Activated T-cell treated with anti-CD3 and anti-CD28 coated beads, Interleukin-2, amount 50 U/mL, for 72 hours (primary cell): ENCODE results near the gene ACACB. TPM values are rescaled to one million over a fixed set of nuclear protein-coding genes. Genes with fewer than 3 reads are reported as not detected.

Experiments
- ATAC-seq, 2 donors: fragments of 150-1000 bp; cut with Tn5 transposase; replicated peaks in 1 of 2; 2 replicates each; pipeline ENCODE4 v1.10.0; 2021; ENCODE audit warnings: moderate library complexity in 2 of 2, mild to moderate bottlenecking in 1 of 2
- DNase-seq, 2 donors: peaks; one replicate each; pipeline ENCODE4 v3.0.0; 2021 to 2022; ENCODE audit warnings: mixed read lengths in 1 of 2
- H3K27ac Mint-ChIP-seq: one replicate; pipeline ENCODE4 v1.8.0; 2022; ENCODE audit warnings: mild to moderate bottlenecking, moderate library complexity, mixed read lengths
- H3K27me3 Mint-ChIP-seq: one replicate; pipeline ENCODE4 v1.8.0; 2022; ENCODE audit warnings: low read depth, mixed read lengths
- H3K36me3 Mint-ChIP-seq, 2 donors: one replicate each; pipeline ENCODE4 v1.8.0; 2022; ENCODE audit warnings: mixed read lengths in 2 of 2, mild to moderate bottlenecking in 1 of 2; ENCODE audit not compliant: insufficient read depth in 2 of 2
- H3K4me1 Mint-ChIP-seq: one replicate; pipeline ENCODE4 v1.8.0; 2022; ENCODE audit warnings: low read depth, mixed read lengths
- H3K4me3 Mint-ChIP-seq, 2 donors: one replicate each; pipeline ENCODE4 v1.8.0; 2022; ENCODE audit warnings: mild to moderate bottlenecking in 2 of 2, mixed read lengths in 2 of 2, moderate library complexity in 2 of 2
- H3K9me3 Mint-ChIP-seq, 2 donors: one replicate each; pipeline ENCODE4 v1.8.0; 2022; ENCODE audit warnings: mixed read lengths in 2 of 2
- total RNA-seq, 2 donors: library from RNA; stranded (reverse); gene quantifications; one replicate each; pipeline ENCODE4 v1.2.3, GENCODE V29; 2022

The ACACB gene
- 10 to 100 TPM; 10.2 to 12.2 TPM for total RNA-seq

DNA sequence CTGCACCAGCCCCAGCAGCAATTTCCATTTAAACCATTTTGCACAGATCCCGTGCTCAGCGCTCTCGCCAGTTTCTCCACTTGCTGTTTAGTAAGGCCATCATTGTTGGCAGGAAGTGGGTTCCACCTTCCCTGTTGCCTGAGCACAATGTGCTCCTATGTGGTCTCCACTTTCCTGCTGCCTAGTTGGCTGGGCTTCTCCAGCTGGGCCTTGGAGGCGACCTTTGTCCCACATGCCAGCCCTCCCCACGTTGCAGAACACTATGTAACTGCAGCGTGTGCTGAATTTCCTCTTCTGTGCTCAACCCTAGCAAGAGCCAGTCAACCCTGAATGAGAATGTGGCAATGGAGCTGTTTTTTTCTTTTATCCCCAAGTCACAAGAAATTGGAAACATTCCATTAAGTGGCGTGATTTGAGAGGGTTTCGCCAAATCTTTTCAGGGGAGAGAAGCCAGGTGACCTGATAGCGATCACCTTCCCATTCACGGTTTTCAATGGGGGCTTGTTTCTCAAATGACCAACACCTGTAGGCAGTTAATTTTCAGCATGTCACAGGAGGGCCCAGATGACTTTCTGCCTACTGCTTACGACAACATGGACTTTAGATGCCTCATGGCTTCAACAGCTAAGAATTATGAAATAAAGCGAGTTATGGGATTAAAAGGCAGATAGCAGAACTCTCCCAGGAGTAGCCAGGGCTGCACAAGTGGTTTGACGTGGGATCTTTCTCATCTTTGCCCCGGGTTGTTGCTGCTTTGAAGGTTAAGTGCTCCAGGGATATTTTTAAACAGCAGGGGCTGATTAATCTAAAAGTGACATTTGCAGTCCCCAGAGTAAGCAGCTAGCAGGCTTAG, at the start of gene ACACB:
TSS of gene ACACB (plus strand) at position 830 of the 853 bp plus-strand sequence. CDS start 22,819 bp downstream, outside the sequence.
- DNase-seq (no peak), ATAC-seq (no peak)
- H3K27ac Mint-ChIP-seq: no peak within 1 kb of the TSS
- no peak within 1 kb of the TSS for H3K4me3 Mint-ChIP-seq
- peaks cover 10% of the 10 kb centered on the region for H3K4me1 Mint-ChIP-seq
- no peaks in the 10 kb centered on the region for H3K27me3 Mint-ChIP-seq
- no peaks in the 10 kb centered on the region for H3K36me3 Mint-ChIP-seq
- H3K9me3 Mint-ChIP-seq: no peaks in the 10 kb centered on the region

DNA sequence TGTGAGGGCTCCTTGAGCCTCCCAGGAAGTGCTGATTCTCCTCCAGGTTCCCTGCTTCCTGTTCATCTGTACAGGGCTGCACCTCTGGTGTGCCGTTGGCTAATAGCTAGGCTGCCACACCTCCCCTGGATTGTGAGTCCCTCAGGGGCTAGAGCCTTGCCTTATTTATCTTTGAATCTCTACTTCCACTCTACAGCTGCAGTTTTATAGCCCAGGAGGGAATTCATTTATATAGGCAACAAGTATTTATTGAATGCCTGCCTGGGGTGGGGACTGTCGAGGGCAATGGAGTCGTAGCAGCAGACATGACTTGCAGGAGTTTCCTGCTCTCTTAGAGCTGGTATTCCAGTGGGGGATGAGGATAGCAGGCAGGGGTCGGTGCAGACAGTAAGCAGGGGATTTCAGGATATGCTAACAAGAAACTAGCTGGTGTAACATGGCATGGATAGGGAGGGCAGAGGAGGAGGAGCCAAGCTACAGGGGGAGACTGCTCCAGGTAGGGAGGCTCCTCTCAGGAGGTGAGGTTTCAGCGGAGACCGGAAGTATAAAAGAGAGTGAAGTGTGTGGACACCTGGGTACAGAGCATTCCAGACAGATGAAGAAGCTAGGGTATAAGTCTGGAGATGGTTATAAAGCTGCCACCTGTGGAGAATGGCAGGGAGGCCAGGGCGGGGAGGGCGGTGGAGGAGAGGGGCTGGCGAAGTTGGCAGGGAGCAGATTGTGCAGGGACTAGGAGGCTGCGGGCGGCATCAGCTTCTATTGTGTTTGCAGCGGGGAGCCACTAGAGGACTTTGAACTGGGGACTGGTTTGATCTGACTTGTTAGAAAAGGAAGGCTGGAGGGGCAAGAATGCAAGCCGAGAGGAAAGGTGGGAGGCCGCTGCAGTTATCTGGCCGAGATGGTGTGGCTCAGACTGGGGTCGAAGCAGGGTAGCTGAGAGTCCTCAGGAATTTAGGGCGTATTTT, 46.8 kb upstream of the ACACB start:
- ATAC-seq (no peak), DNase-seq (no peak)
- H3K27ac Mint-ChIP-seq: no peak overlapping the region
- no peaks in the 10 kb centered on the region for H3K4me1 Mint-ChIP-seq
- no peak overlapping the region for H3K4me3 Mint-ChIP-seq
- no peaks in the 10 kb centered on the region for H3K27me3 Mint-ChIP-seq
- H3K9me3 Mint-ChIP-seq: no peaks in the 10 kb centered on the region
- peaks cover 0 to 4% of the 10 kb centered on the region in 2 donors for H3K36me3 Mint-ChIP-seq

DNA sequence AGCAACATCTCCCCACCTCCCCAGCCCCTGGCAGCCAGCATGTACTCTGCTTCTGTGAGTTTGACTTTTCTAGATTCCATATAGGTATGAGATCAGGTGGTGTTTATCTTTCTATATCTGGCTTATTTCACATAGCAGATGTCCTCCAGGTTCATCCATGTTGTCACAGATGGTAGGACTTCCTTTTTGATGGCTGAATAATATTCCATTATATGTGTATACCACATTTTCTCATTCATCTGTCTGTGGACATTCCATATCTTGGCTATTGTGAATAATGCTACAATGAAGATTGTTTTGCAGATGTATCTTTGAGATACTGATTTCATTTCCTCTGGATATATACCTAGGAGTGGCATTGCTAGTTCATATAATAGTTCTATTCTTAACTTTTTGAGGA, 41.5 kb upstream of the ACACB start:
- Mint-ChIP-seq H3K36me3 (peaks cover 3 to 30% of the 10 kb centered on the region in 2 donors), H3K4me3 (no peak overlapping the region), H3K27me3 (no peaks in the 10 kb centered on the region), H3K9me3 (peaks cover 0 to 2% of the 10 kb centered on the region in 2 donors), H3K4me1 (no peaks in the 10 kb centered on the region), H3K27ac (no peak overlapping the region)
- DNase-seq: no peak
- no peak for ATAC-seq

DNA sequence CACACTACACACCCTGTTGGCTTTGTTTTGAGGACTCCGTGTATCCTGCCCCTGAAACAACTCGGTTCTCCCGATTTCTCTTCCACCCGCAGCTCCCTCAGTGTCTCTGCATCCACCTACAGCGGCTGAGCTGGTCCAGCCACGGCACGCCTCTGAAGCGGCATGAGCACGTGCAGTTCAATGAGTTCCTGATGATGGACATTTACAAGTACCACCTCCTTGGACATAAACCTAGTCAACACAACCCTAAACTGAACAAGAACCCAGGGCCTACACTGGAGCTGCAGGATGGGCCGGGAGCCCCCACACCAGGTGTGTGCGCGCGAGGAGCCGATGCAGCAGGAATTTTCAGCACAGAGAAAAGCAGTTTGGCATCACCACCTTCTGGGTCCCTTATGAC, 33.6 kb upstream of the ACACB start:
- Mint-ChIP-seq H3K27me3 (no peaks in the 10 kb centered on the region), H3K36me3 (peaks cover 5 to 21% of the 10 kb centered on the region in 2 donors), H3K4me3 (no peak overlapping the region), H3K27ac (no peak overlapping the region), H3K4me1 (no peaks in the 10 kb centered on the region), H3K9me3 (peaks cover 0 to 2% of the 10 kb centered on the region in 2 donors)
- ATAC-seq: no peak
- no peak for DNase-seq

DNA sequence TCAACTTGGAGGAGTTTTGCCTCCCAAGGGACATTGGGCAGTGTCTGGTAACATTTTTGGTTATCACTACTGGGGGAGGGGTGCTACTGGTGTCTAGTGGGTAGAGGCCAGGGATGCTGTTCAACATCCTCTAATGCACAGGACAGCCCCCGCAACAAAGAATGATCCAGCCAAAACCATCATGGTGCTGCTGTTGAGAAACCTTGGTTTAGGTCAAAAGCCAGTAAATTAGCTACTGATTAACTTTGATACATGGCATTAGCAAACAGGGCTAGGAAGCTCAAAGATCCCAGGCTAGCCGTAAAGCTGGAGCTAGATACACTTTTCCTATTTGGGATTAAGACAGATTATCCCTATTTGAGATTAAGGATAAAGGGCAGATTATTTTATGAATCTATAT, 32.0 kb upstream of the ACACB start:
- no peak overlapping the region for H3K27ac Mint-ChIP-seq
- peaks cover 0 to 2% of the 10 kb centered on the region in 2 donors for H3K9me3 Mint-ChIP-seq
- H3K36me3 Mint-ChIP-seq: peaks cover 4 to 11% of the 10 kb centered on the region in 2 donors
- ATAC-seq (no peak), DNase-seq (no peak)
- no peaks in the 10 kb centered on the region for H3K4me1 Mint-ChIP-seq
- H3K27me3 Mint-ChIP-seq: no peaks in the 10 kb centered on the region
- no peak overlapping the region for H3K4me3 Mint-ChIP-seq

DNA sequence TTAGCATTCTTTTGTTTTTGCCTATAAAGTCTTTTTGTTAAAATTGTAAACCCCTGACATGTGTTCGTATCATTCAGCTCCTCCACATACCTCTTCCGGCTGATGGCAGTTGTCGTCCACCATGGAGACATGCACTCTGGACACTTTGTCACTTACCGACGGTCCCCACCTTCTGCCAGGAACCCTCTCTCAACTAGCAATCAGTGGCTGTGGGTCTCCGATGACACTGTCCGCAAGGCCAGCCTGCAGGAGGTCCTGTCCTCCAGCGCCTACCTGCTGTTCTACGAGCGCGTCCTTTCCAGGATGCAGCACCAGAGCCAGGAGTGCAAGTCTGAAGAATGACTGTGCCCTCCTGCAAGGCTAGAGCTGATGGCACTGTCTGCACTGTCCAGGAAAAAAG, 30.8 kb upstream of the ACACB start:
- Mint-ChIP-seq H3K36me3 (peaks cover 0 to 5% of the 10 kb centered on the region in 2 donors), H3K9me3 (no peaks in the 10 kb centered on the region), H3K4me3 (no peak overlapping the region), H3K27ac (no peak overlapping the region), H3K27me3 (no peaks in the 10 kb centered on the region), H3K4me1 (peaks cover 10% of the 10 kb centered on the region)
- ATAC-seq (no peak), DNase-seq (no peak)

DNA sequence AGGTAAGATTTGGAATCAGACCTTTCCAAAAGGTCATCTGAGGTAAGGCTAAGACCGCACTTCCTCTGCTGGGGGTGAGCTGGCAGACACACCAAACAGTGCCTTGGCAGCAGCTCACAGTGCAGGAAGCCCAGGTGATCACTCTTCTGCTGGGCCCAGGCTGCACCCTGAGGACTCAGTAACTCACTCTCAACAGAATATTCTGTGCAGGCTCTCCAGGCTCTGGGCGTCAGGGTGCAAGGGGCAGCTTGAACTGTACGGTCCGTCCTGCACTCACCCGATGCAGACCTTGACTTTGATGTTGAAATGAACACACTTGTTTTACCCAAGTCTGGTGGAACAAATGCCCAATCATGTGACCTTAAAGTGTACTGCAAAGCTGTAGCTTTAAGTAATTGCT, 29.1 kb upstream of the ACACB start:
- peaks cover 24% of the 10 kb centered on the region for H3K4me1 Mint-ChIP-seq
- DNase-seq (no peak), ATAC-seq (peak in 1 of 2 donors; percentile 32)
- peak overlapping the region; percentile 9 for H3K27ac Mint-ChIP-seq
- no peaks in the 10 kb centered on the region for H3K9me3 Mint-ChIP-seq
- H3K4me3 Mint-ChIP-seq: no peak overlapping the region
- no peaks in the 10 kb centered on the region for H3K27me3 Mint-ChIP-seq
- H3K36me3 Mint-ChIP-seq: peaks cover 0 to 6% of the 10 kb centered on the region in 2 donors

DNA sequence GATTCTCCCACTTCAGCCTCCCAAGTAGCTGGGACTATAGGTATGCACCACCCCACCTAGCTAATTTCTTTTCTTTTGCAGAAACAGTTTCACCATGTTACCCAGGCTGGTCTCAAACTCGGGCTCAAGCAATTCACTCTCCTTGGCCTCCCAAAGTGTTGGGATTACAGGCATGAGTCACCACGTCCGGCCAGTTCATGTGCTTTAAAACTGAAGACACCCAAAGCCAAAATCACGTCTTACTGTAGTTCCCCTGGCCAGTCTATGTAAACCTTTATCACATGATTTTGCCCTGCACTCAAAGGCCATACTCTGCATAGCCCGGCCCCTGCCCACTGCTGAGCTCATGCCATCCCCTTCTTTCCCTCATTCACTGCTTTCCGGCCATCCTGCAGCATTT, 27.6 kb upstream of the ACACB start:
- Mint-ChIP-seq H3K27me3 (no peaks in the 10 kb centered on the region), H3K9me3 (no peaks in the 10 kb centered on the region), H3K27ac (peak overlapping the region; percentile 3), H3K4me1 (peaks cover 39% of the 10 kb centered on the region), H3K4me3 (no peak overlapping the region), H3K36me3 (peaks cover 0 to 6% of the 10 kb centered on the region in 2 donors)
- ATAC-seq (no peak), DNase-seq (no peak)

DNA sequence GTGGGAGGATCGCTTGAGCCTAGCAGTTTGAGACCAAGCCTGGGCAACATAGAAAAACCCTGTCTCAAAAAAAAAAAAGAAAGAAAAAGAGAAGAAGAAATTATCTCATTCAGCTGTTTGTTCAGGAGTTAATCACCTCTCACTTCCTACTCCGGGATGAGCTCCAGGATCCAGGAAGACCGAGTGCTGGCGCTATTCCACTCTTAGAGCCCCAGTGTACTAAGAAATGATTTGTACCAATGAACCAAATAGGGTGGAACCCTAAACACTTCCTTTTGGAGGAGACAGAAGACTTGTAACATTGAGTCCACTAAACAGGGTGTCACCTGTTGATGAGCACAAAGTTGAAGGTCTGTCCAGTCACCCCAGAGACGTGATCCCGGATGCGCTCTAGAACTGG, 26.7 kb upstream of the ACACB start:
- Mint-ChIP-seq H3K27ac (no peak overlapping the region), H3K9me3 (no peaks in the 10 kb centered on the region), H3K36me3 (peaks cover 0 to 6% of the 10 kb centered on the region in 2 donors), H3K4me3 (no peak overlapping the region), H3K4me1 (peaks cover 47% of the 10 kb centered on the region), H3K27me3 (no peaks in the 10 kb centered on the region)
- ATAC-seq (no peak), DNase-seq (no peak)

DNA sequence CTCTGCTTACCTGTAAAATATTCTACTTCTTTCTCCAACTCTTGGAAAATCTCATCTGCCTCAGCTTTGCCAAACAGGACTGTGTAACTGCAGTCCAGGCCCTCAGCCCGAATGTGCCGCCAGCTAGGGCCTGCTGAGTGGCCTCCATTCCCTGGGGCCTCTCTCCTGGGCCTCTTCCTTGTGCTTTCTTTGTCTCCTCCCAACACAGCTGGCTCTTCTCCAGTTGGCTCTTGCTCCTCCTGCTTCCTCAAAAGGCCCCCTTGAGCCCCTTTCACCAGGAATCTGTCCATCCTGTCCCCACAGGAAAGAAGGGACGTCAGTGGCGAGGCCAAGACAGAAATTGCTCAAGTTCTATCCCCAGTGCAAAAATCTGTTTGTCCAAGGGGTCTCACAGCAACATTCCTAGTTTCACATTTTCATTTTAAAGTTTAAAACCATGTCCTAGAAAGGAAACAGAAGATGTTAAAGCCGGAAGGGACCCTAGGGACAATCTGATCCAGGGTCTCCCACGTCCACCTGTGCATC, 23.8 kb upstream of the ACACB start:
- H3K4me3 Mint-ChIP-seq: peak overlapping the region; percentile 78 to 95
- H3K27ac Mint-ChIP-seq: peak overlapping the region; percentile 96
- no peaks in the 10 kb centered on the region for H3K9me3 Mint-ChIP-seq
- peaks cover 0 to 3% of the 10 kb centered on the region in 2 donors for H3K36me3 Mint-ChIP-seq
- peaks cover 47% of the 10 kb centered on the region for H3K4me1 Mint-ChIP-seq
- ATAC-seq: no peak
- H3K27me3 Mint-ChIP-seq: no peaks in the 10 kb centered on the region
- no peak for DNase-seq

DNA sequence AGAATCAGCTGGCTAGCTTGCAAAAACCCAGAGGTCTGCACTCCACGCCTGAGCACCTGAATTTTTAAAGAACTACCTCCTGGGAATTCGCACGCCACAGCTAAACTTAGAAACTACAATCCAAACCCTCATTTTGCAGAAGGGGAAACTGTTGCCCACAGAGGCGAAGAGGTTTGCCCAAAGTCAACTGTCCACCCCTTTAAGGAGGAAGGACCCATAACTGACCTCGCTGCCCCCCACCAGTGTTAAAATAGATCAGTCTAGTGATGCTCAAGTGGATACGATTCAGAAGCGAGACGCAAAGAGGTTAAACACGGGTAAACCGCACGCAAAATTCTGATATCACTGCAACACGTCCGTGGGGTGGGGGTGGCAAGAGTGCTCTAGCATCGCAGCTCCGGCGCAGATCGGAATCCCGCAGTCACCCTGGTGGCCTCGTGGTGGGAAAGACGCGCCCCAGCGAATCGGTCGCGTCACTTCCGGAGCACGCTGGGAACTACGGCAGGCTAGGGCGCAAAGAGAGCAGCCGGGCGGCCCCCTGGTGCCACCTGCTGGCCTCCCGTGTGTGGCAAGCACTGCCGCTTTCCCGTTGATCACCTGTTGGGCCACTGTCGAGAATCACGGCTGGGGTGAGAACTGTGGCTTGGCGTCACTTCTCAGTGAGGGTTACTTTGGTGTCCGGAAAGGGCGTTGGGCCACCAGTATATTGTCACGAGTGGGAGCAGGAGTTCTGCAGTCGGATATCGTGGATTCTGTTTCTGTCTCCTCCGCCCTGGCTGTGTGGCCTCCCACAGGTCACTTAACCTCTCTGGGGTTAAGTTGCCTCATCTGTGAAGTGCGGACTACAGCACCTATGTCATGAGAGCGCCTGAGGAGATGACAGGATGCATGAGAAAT, 23.1 kb upstream of the ACACB start, which contains the start of gene ALKBH2:
TSS of gene ALKBH2 (minus strand) at position 451 of the 897 bp plus-strand sequence. CDS start 686 bp downstream, outside the sequence.
- H3K4me3 Mint-ChIP-seq: peak within 1 kb of the TSS; percentile 78 to 95
- H3K9me3 Mint-ChIP-seq: no peaks in the 10 kb centered on the region
- peak within 1 kb of the TSS; percentile 96 for H3K27ac Mint-ChIP-seq
- ATAC-seq: peak; percentile 76 to 77
- H3K27me3 Mint-ChIP-seq: no peaks in the 10 kb centered on the region
- DNase-seq: peak; percentile 95 to 96
- H3K4me1 Mint-ChIP-seq: peaks cover 48% of the 10 kb centered on the region
- H3K36me3 Mint-ChIP-seq: peaks cover under 1 to 3% of the 10 kb centered on the region in 2 donors

DNA sequence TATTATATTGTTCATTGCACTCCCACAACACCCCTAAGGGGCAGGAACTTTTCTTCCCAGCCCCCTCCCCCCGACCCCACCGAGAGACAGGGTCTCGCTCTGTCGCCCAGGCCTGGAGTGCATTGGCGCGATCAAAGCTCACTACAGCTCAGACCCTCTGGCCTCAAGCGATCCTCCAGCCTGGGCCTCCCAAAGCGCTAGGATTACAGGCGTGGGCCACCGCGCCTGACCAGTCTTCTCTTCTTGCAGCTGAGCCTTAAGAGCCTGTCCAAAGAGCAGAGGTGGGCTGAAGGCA, 19.3 kb upstream of the ACACB start:
- H3K36me3 Mint-ChIP-seq: peaks cover 3 to 10% of the 10 kb centered on the region in 2 donors
- peaks cover 48% of the 10 kb centered on the region for H3K4me1 Mint-ChIP-seq
- no peak for DNase-seq
- H3K4me3 Mint-ChIP-seq: peak overlapping the region; percentile 92 to 96
- H3K9me3 Mint-ChIP-seq: no peaks in the 10 kb centered on the region
- H3K27ac Mint-ChIP-seq: no peak overlapping the region
- no peaks in the 10 kb centered on the region for H3K27me3 Mint-ChIP-seq
- no peak for ATAC-seq
